MCF 10A (cell line): ENCODE data around the gene CLEC4F. TPM values are rescaled to one million over a fixed set of nuclear protein-coding genes. Genes with fewer than 3 reads are reported as not detected.
A peak's percentile ranks its signal among the peaks of the same experiment; 100 is the strongest.

ENCODE experiments used
- BruUV-seq: library from RNA; stranded (reverse); fragments of 400-500 nt; replicated peaks from 2 replicates; lab custom pipeline; 2021; lab: Mats Ljungman, UMichigan
- CTCF ChIA-PET: fragments of 300-600 bp; sonication (Branson Sonifier 250); formaldehyde crosslinking; extraction: SDS; loops from one replicate; lab custom pipeline; 2021; ENCODE audit warnings: antibody characterized with exemption, inconsistent platforms; lab: Yijun Ruan, JAX
- POLR2A ChIA-PET: fragments of 300-600, 350-650 bp; sonication (Branson Sonifier 250); formaldehyde crosslinking; extraction: SDS; loops from one replicate; lab custom pipeline; 2020; ENCODE audit warnings: antibody characterized with exemption, inconsistent platforms; lab: Yijun Ruan, JAX
- DNase-seq: peaks from one replicate; pipeline ENCODE4 v3.0.0-alpha.2; 2018; ENCODE audit not compliant: unreplicated experiment
- H3K27ac Mint-ChIP-seq: one replicate; pipeline ENCODE4 v1.8.0; 2022; ENCODE audit warnings: mild to moderate bottlenecking, low read depth, mixed read lengths; ENCODE audit not compliant: unreplicated experiment
- H3K27me3 Mint-ChIP-seq: one replicate; pipeline ENCODE4 v1.8.0; 2022; ENCODE audit warnings: mixed read lengths; ENCODE audit not compliant: insufficient read depth, unreplicated experiment
- H3K36me3 Mint-ChIP-seq: one replicate; pipeline ENCODE4 v1.8.0; 2022; ENCODE audit warnings: mild to moderate bottlenecking, moderate library complexity, mixed read lengths; ENCODE audit not compliant: insufficient read depth, unreplicated experiment
- H3K4me1 Mint-ChIP-seq: one replicate; pipeline ENCODE4 v1.8.0; 2022; ENCODE audit warnings: mixed read lengths; ENCODE audit not compliant: insufficient read depth, unreplicated experiment
- H3K4me3 Mint-ChIP-seq: one replicate; pipeline ENCODE4 v1.8.0; 2022; ENCODE audit warnings: mild to moderate bottlenecking, moderate library complexity, mixed read lengths; ENCODE audit not compliant: unreplicated experiment
- H3K9me3 Mint-ChIP-seq: one replicate; pipeline ENCODE4 v1.8.0; 2022; ENCODE audit warnings: mixed read lengths; ENCODE audit not compliant: unreplicated experiment
- intact Hi-C: fragments of 100-400 bp; cut with micrococcal nuclease; formaldehyde crosslinking; loops from 2 replicates; pipeline ENCODE4 v1.14.1; 2022
- total RNA-seq: library from RNA; stranded (reverse); gene quantifications from 2 replicates; pipeline ENCODE4 v1.2.3, GENCODE V29; 2022
- TF ChIP-seq, protein P1 (sequence below): fragments of 200-600 bp; IDR thresholded peaks from one replicate; pipeline ENCODE4 v1.8.0; 2022; ENCODE audit warnings: antibody characterized with exemption, mild to moderate bottlenecking; ENCODE audit not compliant: unreplicated experiment

CLEC4F gene
- total RNA-seq, 1 experiment from 2014 or later, result not detected

DNA sequence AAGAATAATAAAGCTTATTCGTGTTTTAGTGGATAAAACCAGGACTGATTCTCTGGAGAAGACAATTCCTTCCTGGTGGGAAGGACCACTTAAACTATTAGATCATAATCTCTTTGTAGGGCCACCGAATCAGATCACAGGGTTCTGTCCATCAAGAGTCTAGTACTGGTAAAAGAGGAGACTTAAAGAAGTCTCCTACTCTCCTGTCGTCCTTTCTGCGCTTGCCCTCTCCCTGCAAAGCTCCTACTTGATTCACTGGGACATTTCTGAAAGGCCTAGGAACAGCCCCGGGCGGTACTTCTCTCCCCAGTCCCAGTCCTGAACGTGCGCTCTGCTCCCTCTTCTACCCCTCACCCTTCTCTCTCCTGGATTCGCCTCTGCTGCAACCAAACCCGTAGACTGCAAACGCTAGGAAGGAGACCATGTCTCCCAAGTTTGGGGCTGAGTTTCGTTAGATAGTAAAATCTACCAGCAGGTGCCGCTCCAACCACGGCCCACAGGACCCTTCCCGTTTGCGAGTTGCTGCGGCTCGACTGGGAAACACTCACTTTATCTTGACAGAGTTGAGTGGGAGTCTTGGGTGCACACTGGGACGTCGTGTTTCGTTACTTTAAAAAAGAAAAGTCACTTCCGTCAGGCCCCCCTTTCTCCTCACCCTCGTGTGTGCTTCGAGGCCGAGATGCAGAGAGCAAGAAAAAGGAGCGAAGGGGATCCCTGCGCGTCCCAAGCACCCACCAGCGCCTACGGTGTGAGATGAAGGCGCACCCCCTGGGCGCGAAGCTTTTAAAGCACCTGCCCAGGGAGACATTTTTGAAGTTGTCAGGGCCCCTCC is 30.9 kb downstream of the CLEC4F start:
- H3K27ac Mint-ChIP-seq, result no peak overlapping the region
- TF ChIP-seq, protein P1, sequence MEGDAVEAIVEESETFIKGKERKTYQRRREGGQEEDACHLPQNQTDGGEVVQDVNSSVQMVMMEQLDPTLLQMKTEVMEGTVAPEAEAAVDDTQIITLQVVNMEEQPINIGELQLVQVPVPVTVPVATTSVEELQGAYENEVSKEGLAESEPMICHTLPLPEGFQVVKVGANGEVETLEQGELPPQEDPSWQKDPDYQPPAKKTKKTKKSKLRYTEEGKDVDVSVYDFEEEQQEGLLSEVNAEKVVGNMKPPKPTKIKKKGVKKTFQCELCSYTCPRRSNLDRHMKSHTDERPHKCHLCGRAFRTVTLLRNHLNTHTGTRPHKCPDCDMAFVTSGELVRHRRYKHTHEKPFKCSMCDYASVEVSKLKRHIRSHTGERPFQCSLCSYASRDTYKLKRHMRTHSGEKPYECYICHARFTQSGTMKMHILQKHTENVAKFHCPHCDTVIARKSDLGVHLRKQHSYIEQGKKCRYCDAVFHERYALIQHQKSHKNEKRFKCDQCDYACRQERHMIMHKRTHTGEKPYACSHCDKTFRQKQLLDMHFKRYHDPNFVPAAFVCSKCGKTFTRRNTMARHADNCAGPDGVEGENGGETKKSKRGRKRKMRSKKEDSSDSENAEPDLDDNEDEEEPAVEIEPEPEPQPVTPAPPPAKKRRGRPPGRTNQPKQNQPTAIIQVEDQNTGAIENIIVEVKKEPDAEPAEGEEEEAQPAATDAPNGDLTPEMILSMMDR, result peak; percentile 53
- H3K36me3 Mint-ChIP-seq, result no peaks in the 10 kb centered on the region
- H3K27me3 Mint-ChIP-seq, result peaks cover 56% of the 10 kb centered on the region
- peak overlapping the region; percentile 52 for H3K4me3 Mint-ChIP-seq
- BruUV-seq, result no TSS peak
- POLR2A ChIA-PET, result interaction anchor here (0.6 kb wide), 1 partner anchor 62 kb away, joined by 3 read pairs; no protein-coding TSS in a partner anchor
- intact Hi-C loops, result loop anchor here (1.0 kb wide), 2 partner anchors 82 to 158 kb away; no protein-coding TSS in a partner anchor
- peak; percentile 63 for DNase-seq
- peaks cover 5% of the 10 kb centered on the region for H3K4me1 Mint-ChIP-seq
- CTCF ChIA-PET, result interaction anchor here (0.6 to 2.0 kb wide), 22 partner anchors 9 to 485 kb away, joined by 3 to 13 read pairs (median 4); no protein-coding TSS in a partner anchor
- H3K9me3 Mint-ChIP-seq, result no peaks in the 10 kb centered on the region

DNA sequence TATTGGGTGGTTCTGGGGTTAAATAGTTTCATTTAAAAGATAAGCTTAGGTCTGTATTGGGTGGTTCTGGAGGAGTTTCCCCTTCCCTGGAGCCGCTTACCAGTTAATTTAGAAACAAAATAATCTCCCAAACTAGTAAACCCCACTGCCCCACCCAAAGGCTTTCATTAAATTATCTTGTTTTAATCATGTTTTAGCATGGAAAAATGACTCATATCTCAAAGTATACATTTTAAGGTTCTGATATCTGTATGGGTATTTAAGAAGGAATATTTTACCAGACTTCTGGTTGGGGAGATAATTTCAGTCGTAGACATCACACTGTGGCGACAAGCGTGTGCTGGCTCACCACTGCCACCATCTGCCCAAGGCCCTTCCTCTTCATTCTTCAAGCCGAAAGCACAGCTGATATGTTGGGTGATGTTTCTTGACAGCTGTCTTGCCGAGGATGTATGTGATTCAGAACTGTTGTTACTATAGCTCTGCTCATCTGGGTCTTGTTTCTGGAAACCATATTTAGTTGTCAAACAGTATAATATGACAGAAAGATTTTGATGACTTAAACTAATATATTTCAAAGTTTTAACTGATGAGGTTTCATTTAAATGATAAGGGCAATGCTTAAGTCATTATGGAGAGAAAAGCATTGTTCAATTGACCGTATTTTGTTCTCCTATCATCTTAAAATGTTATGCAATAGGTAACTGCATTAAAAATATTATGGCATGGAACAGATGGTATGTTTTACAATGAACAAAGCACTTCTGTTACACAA is 35.1 kb downstream of the CLEC4F start:
- CTCF ChIA-PET, result interaction anchor here (0.6 to 3.0 kb wide), 19 partner anchors 9 to 483 kb away, joined by 3 to 16 read pairs (median 4); partner anchors contain the start of gene FAM136A
- POLR2A ChIA-PET, result interaction anchor here (0.6 to 1.2 kb wide), 3 partner anchors 129 to 481 kb away, joined by 3 read pairs; no protein-coding TSS in a partner anchor
- no peaks in the 10 kb centered on the region for H3K9me3 Mint-ChIP-seq
- H3K4me1 Mint-ChIP-seq, result peaks cover 6% of the 10 kb centered on the region
- no peaks in the 10 kb centered on the region for H3K36me3 Mint-ChIP-seq
- no peak overlapping the region for H3K4me3 Mint-ChIP-seq
- BruUV-seq, result no TSS peak
- DNase-seq, result peak; percentile 64
- peaks cover 29% of the 10 kb centered on the region for H3K27me3 Mint-ChIP-seq
- TF ChIP-seq, protein P1, result peak; percentile 51
- H3K27ac Mint-ChIP-seq, result no peak overlapping the region
- intact Hi-C loops, result loop anchor here (1.0 kb wide), 3 partner anchors 98 to 481 kb away; no protein-coding TSS in a partner anchor

DNA sequence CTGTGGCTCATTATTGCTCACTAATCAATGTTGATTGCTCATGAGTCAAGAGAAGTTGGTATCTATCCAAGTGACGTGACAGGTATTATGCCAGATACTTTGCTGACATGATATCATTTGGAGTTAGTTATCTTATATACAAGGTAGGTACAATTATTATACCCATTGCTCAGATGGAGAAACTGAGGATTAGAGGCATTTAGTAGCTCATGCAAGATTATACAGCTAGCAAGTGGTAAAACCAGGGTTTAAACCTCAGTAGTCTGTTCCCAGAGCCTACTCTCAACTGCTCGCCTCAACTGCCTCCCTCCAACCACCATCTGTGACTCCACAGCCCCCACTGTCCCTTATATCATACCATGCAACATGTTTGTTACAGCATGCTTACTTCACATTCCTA is 36.1 kb downstream of the CLEC4F start:
- peaks cover 9% of the 10 kb centered on the region for H3K4me1 Mint-ChIP-seq
- ChIA-PET CTCF (interaction anchor here (0.6 to 3.0 kb wide), 13 partner anchors 10 to 482 kb away, joined by 3 to 16 read pairs (median 4); partner anchors contain the start of gene FAM136A), POLR2A (no interaction called here)
- no peaks in the 10 kb centered on the region for H3K36me3 Mint-ChIP-seq
- TF ChIP-seq, protein P1, result no peak
- no peak overlapping the region for H3K4me3 Mint-ChIP-seq
- no TSS peak for BruUV-seq
- intact Hi-C loops, result no loop called here
- H3K27ac Mint-ChIP-seq, result no peak overlapping the region
- peaks cover 23% of the 10 kb centered on the region for H3K27me3 Mint-ChIP-seq
- no peak for DNase-seq
- H3K9me3 Mint-ChIP-seq, result no peaks in the 10 kb centered on the region
